Nephron (organoid): ENCODE data around the gene FLT3.

Experiments used
- H3K27ac Mint-ChIP-seq, 3 experiments: 2 replicates each; pipeline ENCODE4 v1.8.0; 2020; ENCODE audit warnings: mixed read lengths in 3 of 3, mild to moderate bottlenecking in 2 of 3, moderate library complexity in 1 of 3
- H3K27me3 Mint-ChIP-seq: 2 replicates; pipeline ENCODE4 v1.8.0; 2021; ENCODE audit warnings: low read depth, mild to moderate bottlenecking, moderate library complexity, mixed read lengths
- H3K36me3 Mint-ChIP-seq: 2 replicates; pipeline ENCODE4 v1.8.0; 2020; ENCODE audit warnings: low read depth, mixed read lengths
- H3K4me1 Mint-ChIP-seq: 2 replicates; pipeline ENCODE4 v1.8.0; 2020; ENCODE audit warnings: mixed read lengths
- H3K4me3 Mint-ChIP-seq, 3 experiments: 2 replicates each; pipeline ENCODE4 v1.8.0; 2020; ENCODE audit warnings: mild to moderate bottlenecking in 3 of 3, mixed read lengths in 3 of 3, moderate library complexity in 2 of 3
- H3K9me3 Mint-ChIP-seq: 2 replicates; pipeline ENCODE4 v1.8.0; 2020; ENCODE audit warnings: mixed read lengths
- TF ChIP-seq, protein P1 (sequence below), 3 experiments: fragments of 200-600 bp; sonication (generic); IDR thresholded peaks; one replicate each; pipeline ENCODE4 v1.5.0; 2021; ENCODE audit warnings: antibody characterized with exemption in 3 of 3; ENCODE audit not compliant: unreplicated experiment in 3 of 3

Gene FLT3

DNA sequence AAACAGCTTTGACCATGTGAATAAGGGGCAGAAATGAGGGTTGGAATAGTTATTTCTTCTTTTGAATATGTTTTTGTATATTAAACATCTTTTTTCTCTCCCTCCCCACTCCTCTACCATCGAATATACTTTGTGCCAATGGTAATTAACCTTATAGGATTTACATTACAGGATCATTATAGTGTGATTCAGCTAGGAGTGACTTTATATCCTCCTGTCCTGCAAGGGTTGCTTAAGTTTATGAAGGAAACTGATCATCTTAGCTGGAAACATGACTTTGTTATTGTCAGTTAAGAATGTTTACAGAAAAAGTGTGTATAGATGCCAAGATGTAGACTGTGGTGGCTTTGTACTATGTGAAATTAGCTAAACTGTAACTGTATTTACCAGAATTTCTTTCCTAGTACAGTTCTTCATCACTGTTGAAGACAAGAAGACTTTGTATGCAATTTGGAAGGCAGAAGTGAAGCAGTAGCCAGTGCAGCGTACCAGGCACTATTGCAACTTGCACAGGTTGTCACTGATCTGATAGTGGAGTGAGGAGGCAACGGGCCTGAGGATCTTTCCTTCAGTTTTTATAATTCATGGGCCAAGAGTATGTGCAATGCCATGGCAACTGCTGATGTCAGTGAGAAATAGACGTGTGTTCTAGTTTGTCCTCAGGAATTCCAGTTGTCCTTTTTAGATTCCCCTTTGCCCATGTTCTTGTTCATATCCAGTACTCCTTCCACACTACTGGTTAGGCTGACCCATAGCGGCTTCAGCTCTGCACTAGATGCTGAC, 29.7 kb upstream of the FLT3 start:
- Mint-ChIP-seq H3K4me3 (no peak overlapping the region), H3K9me3 (no peaks in the 10 kb centered on the region), H3K36me3 (no peaks in the 10 kb centered on the region), H3K27me3 (peaks cover 4% of the 10 kb centered on the region), H3K4me1 (no peaks in the 10 kb centered on the region), H3K27ac (no peak overlapping the region)
- TF ChIP-seq, protein P1, sequence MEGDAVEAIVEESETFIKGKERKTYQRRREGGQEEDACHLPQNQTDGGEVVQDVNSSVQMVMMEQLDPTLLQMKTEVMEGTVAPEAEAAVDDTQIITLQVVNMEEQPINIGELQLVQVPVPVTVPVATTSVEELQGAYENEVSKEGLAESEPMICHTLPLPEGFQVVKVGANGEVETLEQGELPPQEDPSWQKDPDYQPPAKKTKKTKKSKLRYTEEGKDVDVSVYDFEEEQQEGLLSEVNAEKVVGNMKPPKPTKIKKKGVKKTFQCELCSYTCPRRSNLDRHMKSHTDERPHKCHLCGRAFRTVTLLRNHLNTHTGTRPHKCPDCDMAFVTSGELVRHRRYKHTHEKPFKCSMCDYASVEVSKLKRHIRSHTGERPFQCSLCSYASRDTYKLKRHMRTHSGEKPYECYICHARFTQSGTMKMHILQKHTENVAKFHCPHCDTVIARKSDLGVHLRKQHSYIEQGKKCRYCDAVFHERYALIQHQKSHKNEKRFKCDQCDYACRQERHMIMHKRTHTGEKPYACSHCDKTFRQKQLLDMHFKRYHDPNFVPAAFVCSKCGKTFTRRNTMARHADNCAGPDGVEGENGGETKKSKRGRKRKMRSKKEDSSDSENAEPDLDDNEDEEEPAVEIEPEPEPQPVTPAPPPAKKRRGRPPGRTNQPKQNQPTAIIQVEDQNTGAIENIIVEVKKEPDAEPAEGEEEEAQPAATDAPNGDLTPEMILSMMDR (IDR thresholded peaks at IDR 0.05; ENCODE audit: unreplicated experiment in 3 of 3): no peak

DNA sequence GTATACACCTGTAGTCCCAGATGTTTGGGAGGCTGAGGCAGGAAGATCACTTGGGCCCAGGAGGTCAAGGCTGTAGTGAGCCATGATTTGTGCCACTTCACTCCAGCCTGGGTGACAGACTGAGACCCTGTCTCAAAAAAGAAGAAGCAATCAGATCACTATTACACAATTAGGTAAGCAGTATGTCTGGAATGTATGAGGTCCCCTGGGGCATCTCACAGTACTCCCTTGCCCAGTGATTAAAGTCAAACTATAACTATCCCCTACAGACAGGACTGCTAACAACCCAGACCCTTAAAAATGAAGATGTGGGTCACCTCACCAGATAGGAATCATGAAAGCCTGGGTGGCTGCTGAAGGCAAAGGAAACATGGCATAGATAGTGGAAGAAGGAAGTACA, 28.6 kb upstream of the FLT3 start:
- H3K4me1 Mint-ChIP-seq: no peaks in the 10 kb centered on the region
- TF ChIP-seq, protein P1 (IDR thresholded peaks at IDR 0.05; ENCODE audit: unreplicated experiment in 3 of 3): no peak
- H3K4me3 Mint-ChIP-seq: no peak overlapping the region
- no peak overlapping the region for H3K27ac Mint-ChIP-seq
- no peaks in the 10 kb centered on the region for H3K9me3 Mint-ChIP-seq
- H3K36me3 Mint-ChIP-seq: no peaks in the 10 kb centered on the region
- peaks cover 4% of the 10 kb centered on the region for H3K27me3 Mint-ChIP-seq

DNA sequence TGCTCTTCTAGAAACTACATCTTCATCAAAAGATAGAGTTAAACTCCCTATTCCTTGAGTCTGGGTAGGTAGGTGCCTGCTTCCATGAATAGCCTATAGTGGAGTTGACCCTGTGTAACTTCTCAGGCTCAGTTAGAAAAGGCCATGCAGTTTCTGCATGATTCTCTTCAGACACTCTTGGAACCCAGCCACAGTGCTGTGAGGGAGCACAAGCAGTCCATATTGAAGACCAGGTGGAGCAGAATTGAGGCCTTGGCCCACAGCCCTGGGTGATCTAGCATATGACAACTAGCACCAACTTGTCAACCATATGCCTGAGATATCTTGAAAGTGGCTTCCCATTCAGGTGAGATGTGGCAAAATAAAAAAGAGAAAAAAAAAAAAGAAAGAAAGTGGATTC, 27.7 kb upstream of the FLT3 start:
- TF ChIP-seq, protein P1 (IDR thresholded peaks at IDR 0.05; ENCODE audit: unreplicated experiment in 3 of 3): no peak
- peaks cover 4% of the 10 kb centered on the region for H3K27me3 Mint-ChIP-seq

DNA sequence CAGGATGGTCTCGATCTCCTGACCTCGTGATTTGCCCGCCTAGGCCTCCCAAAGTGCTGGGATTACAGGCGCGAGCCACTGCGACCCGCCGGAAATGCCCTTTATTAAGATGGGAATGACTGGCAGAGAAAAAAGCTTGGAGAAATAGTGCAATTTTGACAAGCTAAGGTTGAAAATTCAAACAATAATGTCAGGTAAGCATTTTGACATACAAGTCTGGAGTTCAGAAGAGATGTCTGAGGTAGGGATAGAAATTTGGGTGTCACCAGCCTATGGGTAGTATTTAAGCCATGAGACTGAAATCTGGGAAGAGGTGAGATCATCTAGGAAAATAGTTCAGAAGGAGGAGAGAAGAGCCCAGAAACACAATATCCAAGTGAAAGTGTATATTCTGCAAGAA, 20.8 kb upstream of the FLT3 start:
- Mint-ChIP-seq H3K4me3 (no peak overlapping the region), H3K27me3 (peaks cover 7% of the 10 kb centered on the region), H3K36me3 (no peaks in the 10 kb centered on the region), H3K4me1 (no peaks in the 10 kb centered on the region), H3K9me3 (no peaks in the 10 kb centered on the region), H3K27ac (no peak overlapping the region)
- TF ChIP-seq, protein P1 (IDR thresholded peaks at IDR 0.05; ENCODE audit: unreplicated experiment in 3 of 3): no peak

More for the DNA sequence above, 27.7 kb upstream of the FLT3 start:
- Mint-ChIP-seq H3K36me3 (no peaks in the 10 kb centered on the region), H3K4me3 (no peak overlapping the region), H3K27ac (no peak overlapping the region), H3K4me1 (no peaks in the 10 kb centered on the region), H3K9me3 (no peaks in the 10 kb centered on the region)

DNA sequence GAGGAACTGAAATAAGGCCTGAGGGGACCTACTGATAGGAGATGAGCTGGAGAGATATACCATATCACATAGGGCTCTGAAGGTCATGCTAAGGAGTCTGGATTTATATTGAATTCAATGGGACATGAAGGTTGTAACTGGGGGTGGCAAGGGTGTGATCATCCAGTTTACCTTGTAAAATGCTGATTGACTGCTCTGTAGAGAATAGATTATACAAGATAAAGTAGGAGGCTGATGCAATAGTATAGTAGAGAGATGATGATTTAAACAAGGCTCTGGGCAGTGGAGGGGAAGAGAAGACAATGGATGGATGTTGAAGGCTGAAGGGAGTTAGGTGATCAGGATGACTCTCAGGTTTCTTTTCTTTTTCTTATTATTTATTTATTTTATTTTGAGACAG, 19.9 kb upstream of the FLT3 start:
- no peak overlapping the region for H3K27ac Mint-ChIP-seq
- H3K4me3 Mint-ChIP-seq: no peak overlapping the region
- no peaks in the 10 kb centered on the region for H3K9me3 Mint-ChIP-seq
- H3K36me3 Mint-ChIP-seq: no peaks in the 10 kb centered on the region
- TF ChIP-seq, protein P1 (IDR thresholded peaks at IDR 0.05; ENCODE audit: unreplicated experiment in 3 of 3): no peak
- H3K4me1 Mint-ChIP-seq: no peaks in the 10 kb centered on the region
- peaks cover 7% of the 10 kb centered on the region for H3K27me3 Mint-ChIP-seq
